ENCODE results near the gene ITGB1. TPM values are rescaled to one million over a fixed set of nuclear protein-coding genes. Genes with fewer than 3 reads are reported as not detected.

Gene ITGB1
- total RNA-seq, 1 donor from 2014 or later: 220 TPM

DNA sequence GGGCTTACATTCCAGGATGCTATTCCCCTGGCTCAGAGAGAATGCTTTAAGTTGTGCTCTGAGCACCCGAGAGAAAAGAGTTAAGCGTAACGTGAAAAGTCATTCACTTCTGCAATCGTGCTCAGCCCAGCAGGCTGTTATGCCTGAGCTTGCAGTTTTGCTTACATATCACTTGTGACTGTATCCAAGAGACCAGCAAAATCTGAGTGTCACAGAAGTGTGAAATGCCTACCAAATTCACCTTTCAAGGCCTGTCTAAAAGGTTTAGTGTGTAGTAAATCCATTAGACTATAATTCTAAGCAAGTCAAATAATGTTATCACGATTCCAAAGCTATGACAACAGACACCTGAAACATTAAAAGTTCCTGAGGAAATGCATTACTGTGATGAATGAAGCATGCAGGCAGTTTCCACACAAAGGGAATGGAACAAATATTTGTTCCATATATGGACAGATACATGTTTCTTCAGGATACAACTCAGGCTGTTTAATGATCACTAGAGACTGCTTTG is 20.1 kb downstream of the ITGB1 start:
- no peak for DNase-seq (ENCODE audit: low read depth, low spot score)
- no peaks in the 10 kb centered on the region for H3K27me3 Mint-ChIP-seq (ENCODE audit: low read depth)
- TF ChIP-seq, protein P1, sequence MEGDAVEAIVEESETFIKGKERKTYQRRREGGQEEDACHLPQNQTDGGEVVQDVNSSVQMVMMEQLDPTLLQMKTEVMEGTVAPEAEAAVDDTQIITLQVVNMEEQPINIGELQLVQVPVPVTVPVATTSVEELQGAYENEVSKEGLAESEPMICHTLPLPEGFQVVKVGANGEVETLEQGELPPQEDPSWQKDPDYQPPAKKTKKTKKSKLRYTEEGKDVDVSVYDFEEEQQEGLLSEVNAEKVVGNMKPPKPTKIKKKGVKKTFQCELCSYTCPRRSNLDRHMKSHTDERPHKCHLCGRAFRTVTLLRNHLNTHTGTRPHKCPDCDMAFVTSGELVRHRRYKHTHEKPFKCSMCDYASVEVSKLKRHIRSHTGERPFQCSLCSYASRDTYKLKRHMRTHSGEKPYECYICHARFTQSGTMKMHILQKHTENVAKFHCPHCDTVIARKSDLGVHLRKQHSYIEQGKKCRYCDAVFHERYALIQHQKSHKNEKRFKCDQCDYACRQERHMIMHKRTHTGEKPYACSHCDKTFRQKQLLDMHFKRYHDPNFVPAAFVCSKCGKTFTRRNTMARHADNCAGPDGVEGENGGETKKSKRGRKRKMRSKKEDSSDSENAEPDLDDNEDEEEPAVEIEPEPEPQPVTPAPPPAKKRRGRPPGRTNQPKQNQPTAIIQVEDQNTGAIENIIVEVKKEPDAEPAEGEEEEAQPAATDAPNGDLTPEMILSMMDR (conservative IDR thresholded peaks at IDR 0.05): no peak
- H3K36me3 Mint-ChIP-seq (ENCODE audit: low read depth): peaks cover 1% of the 10 kb centered on the region
- H3K9me3 Mint-ChIP-seq: no peaks in the 10 kb centered on the region
- peaks cover 47% of the 10 kb centered on the region for H3K4me1 Mint-ChIP-seq
- H3K4me3 Mint-ChIP-seq: no peak overlapping the region
- peak overlapping the region; percentile 15 for H3K27ac Mint-ChIP-seq (ENCODE audit: unreplicated experiment)

DNA sequence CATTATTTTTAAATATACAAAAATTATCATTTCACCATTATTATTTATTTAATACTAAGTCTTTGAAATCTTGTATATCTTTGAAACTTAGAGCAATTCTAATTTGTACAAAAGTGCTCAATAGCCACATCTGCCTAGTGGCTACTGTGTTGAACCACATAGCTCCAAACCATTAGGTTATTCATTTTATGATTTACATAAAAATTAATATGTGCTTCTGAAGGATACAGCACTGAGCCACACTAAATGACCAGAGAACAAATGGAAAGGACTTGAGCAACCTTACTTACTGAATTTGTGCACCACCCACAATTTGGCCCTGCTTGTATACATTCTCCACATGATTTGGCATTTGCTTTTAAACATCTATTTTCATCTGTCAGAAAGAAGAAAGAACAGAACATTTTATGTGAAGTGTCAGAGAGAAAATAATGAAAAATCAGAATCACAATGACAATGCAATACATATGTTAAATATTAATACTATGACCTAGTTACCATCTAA is 25.8 kb downstream of the ITGB1 start:
- no peak overlapping the region for H3K27ac Mint-ChIP-seq (ENCODE audit: unreplicated experiment)
- no peak for DNase-seq (ENCODE audit: low read depth, low spot score)
- peaks cover 13% of the 10 kb centered on the region for H3K36me3 Mint-ChIP-seq (ENCODE audit: low read depth)
- H3K4me1 Mint-ChIP-seq: peaks cover 10% of the 10 kb centered on the region
- no peaks in the 10 kb centered on the region for H3K27me3 Mint-ChIP-seq (ENCODE audit: low read depth)
- no peak overlapping the region for H3K4me3 Mint-ChIP-seq
- no peaks in the 10 kb centered on the region for H3K9me3 Mint-ChIP-seq
- TF ChIP-seq, protein P1 (conservative IDR thresholded peaks at IDR 0.05): no peak

DNA sequence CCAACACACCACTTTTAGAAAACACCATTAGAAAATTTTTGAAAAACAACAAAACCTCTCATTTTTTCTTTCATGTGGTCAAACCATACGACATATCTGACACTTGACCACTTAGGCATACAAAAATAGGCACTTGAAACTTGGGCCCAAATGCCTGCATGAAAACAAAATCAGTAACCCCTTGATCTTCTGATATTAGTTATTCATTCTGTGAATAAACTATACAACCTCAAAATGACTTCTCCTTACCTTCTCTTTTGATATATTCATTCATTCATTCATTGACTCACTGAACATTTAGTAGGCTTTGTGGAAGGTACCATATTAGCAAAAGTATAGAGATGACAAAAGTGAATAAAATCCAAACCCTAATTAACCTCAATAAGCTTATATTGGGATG is 26.4 kb downstream of the ITGB1 start:
- Mint-ChIP-seq H3K27ac (ENCODE audit: unreplicated experiment) (peak overlapping the region; percentile 76), H3K27me3 (ENCODE audit: low read depth) (no peaks in the 10 kb centered on the region), H3K4me1 (peaks cover 10% of the 10 kb centered on the region), H3K36me3 (ENCODE audit: low read depth) (peaks cover 20% of the 10 kb centered on the region), H3K9me3 (peaks cover 2% of the 10 kb centered on the region), H3K4me3 (no peak overlapping the region)
- TF ChIP-seq, protein P1 (conservative IDR thresholded peaks at IDR 0.05): no peak
- DNase-seq (ENCODE audit: low read depth, low spot score): no peak

DNA sequence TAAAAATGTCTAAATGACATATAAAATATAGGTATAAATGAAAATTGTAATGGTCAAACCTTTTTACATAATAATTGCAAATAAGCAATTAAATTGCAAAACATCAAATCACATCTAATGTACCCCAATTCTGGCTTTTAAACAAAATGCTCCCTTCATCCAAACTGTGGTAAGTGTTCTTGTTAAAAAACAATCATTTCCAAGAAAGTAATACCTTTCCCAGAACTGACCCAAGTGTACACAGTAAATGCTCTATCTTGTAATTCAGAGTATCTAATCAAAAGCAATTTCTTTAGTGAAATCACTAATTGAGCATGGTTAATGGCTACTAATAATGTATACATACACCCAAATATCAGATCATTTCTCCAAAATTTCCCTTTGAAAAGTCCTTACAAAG is 28.0 kb downstream of the ITGB1 start:
- TF ChIP-seq, protein P1 (conservative IDR thresholded peaks at IDR 0.05): no peak
- Mint-ChIP-seq H3K27me3 (ENCODE audit: low read depth) (no peaks in the 10 kb centered on the region), H3K27ac (ENCODE audit: unreplicated experiment) (no peak overlapping the region), H3K9me3 (peaks cover 4% of the 10 kb centered on the region), H3K4me1 (peaks cover 4% of the 10 kb centered on the region), H3K4me3 (no peak overlapping the region), H3K36me3 (ENCODE audit: low read depth) (peaks cover 29% of the 10 kb centered on the region)
- DNase-seq (ENCODE audit: low read depth, low spot score): no peak

DNA sequence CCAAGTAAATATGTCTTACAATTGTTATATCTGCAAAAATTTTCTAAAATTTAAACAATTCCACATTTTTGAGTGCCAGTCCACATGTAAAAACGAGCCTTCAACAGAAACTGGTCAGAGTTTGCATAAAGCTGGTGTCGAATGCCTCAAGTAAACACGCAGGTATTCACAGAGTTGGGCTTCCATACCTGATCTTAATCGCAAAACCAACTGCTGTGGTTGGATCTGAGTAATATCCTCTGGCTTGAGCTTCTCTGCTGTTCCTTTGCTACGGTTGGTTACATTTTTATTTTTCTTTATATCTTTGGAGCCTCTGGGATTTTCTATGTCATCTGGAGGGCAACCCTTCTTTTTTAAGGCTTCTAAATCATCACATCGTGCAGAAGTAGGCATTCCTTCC is 28.4 kb downstream of the ITGB1 start:
- DNase-seq (ENCODE audit: low read depth, low spot score): no peak
- Mint-ChIP-seq H3K27me3 (ENCODE audit: low read depth) (no peaks in the 10 kb centered on the region), H3K4me1 (peaks cover 4% of the 10 kb centered on the region), H3K9me3 (peaks cover 4% of the 10 kb centered on the region), H3K4me3 (no peak overlapping the region), H3K27ac (ENCODE audit: unreplicated experiment) (no peak overlapping the region), H3K36me3 (ENCODE audit: low read depth) (peaks cover 29% of the 10 kb centered on the region)
- TF ChIP-seq, protein P1 (conservative IDR thresholded peaks at IDR 0.05): no peak

Data from neural crest cell (in vitro differentiated cells).